ENCODE measurements around the gene TRPV5.

The TRPV5 gene

GRCh38 chr7:142899661-142900060 lies 33.9 kb downstream of the TRPV5 start:
- Histone ChIP-seq H3K9me3 (ENCODE audit: severe bottlenecking) (no peaks in the 10 kb centered on the region), H3K4me3 (ENCODE audit: severe bottlenecking) (no peak overlapping the region), H3K4me1 (ENCODE audit: insufficient read depth, poor library complexity, severe bottlenecking) (no peaks in the 10 kb centered on the region), H3K27ac (ENCODE audit: poor library complexity, severe bottlenecking) (no peak overlapping the region), H3K36me3 (ENCODE audit: low read depth) (no peaks in the 10 kb centered on the region), H3K27me3 (ENCODE audit: insufficient read depth, poor library complexity, severe bottlenecking) (no peaks in the 10 kb centered on the region)
- no peak for ATAC-seq (ENCODE audit: low read depth)
- DNase-seq (ENCODE audit: low spot score): no peak
- TF ChIP-seq CTCF (IDR thresholded peaks at IDR 0.05; ENCODE audit: poor library complexity, severe bottlenecking): no peak

- no peaks in the 10 kb centered on the region for H3K36me3 ChIP-seq (ENCODE audit: low read depth)
- DNase-seq (ENCODE audit: low spot score) (no peak), ATAC-seq (ENCODE audit: low read depth) (peak; percentile 22; the same call in 1 of the 3 replicates)
- H3K27me3 ChIP-seq (ENCODE audit: insufficient read depth, poor library complexity, severe bottlenecking): no peaks in the 10 kb centered on the region
- H3K4me1 ChIP-seq (ENCODE audit: insufficient read depth, poor library complexity, severe bottlenecking): no peaks in the 10 kb centered on the region
- no peak for TF ChIP-seq CTCF (IDR thresholded peaks at IDR 0.05; ENCODE audit: poor library complexity, severe bottlenecking)
- no peaks in the 10 kb centered on the region for H3K9me3 ChIP-seq (ENCODE audit: severe bottlenecking)
- H3K4me3 ChIP-seq (ENCODE audit: severe bottlenecking): no peak overlapping the region
- no peak overlapping the region for H3K27ac ChIP-seq (ENCODE audit: poor library complexity, severe bottlenecking)
These were observed 35.0 kb downstream of the TRPV5 start for GRCh38 chr7:142898377-142899170.

- DNase-seq (ENCODE audit: low spot score) (no peak), ATAC-seq (ENCODE audit: low read depth) (no peak)
- Histone ChIP-seq H3K36me3 (ENCODE audit: low read depth) (no peaks in the 10 kb centered on the region), H3K27ac (ENCODE audit: poor library complexity, severe bottlenecking) (no peak overlapping the region), H3K27me3 (ENCODE audit: insufficient read depth, poor library complexity, severe bottlenecking) (no peaks in the 10 kb centered on the region), H3K4me1 (ENCODE audit: insufficient read depth, poor library complexity, severe bottlenecking) (no peaks in the 10 kb centered on the region), H3K4me3 (ENCODE audit: severe bottlenecking) (no peak overlapping the region), H3K9me3 (ENCODE audit: severe bottlenecking) (no peaks in the 10 kb centered on the region)
- TF ChIP-seq CTCF (IDR thresholded peaks at IDR 0.05; ENCODE audit: poor library complexity, severe bottlenecking): no peak
These were observed 35.9 kb downstream of the TRPV5 start for GRCh38 chr7:142897691-142898090.

GRCh38 chr7:142896741-142897379 lies 36.7 kb downstream of the TRPV5 start:
- no peaks in the 10 kb centered on the region for H3K27me3 ChIP-seq (ENCODE audit: insufficient read depth, poor library complexity, severe bottlenecking)
- no peak overlapping the region for H3K4me3 ChIP-seq (ENCODE audit: severe bottlenecking)
- H3K4me1 ChIP-seq (ENCODE audit: insufficient read depth, poor library complexity, severe bottlenecking): no peaks in the 10 kb centered on the region
- ATAC-seq (ENCODE audit: low read depth): no peak
- no peak for TF ChIP-seq CTCF (IDR thresholded peaks at IDR 0.05; ENCODE audit: poor library complexity, severe bottlenecking)
- H3K9me3 ChIP-seq (ENCODE audit: severe bottlenecking): no peaks in the 10 kb centered on the region
- no peak for DNase-seq (ENCODE audit: low spot score)
- H3K27ac ChIP-seq (ENCODE audit: poor library complexity, severe bottlenecking): no peak overlapping the region
- H3K36me3 ChIP-seq (ENCODE audit: low read depth): no peaks in the 10 kb centered on the region

GRCh38 chr7:142896151-142896550 lies 37.4 kb downstream of the TRPV5 start:
- DNase-seq (ENCODE audit: low spot score) (no peak), ATAC-seq (ENCODE audit: low read depth) (no peak)
- TF ChIP-seq CTCF (IDR thresholded peaks at IDR 0.05; ENCODE audit: poor library complexity, severe bottlenecking): no peak
- Histone ChIP-seq H3K27me3 (ENCODE audit: insufficient read depth, poor library complexity, severe bottlenecking) (no peaks in the 10 kb centered on the region), H3K4me3 (ENCODE audit: severe bottlenecking) (no peak overlapping the region), H3K36me3 (ENCODE audit: low read depth) (no peaks in the 10 kb centered on the region), H3K4me1 (ENCODE audit: insufficient read depth, poor library complexity, severe bottlenecking) (no peaks in the 10 kb centered on the region), H3K27ac (ENCODE audit: poor library complexity, severe bottlenecking) (no peak overlapping the region), H3K9me3 (ENCODE audit: severe bottlenecking) (no peaks in the 10 kb centered on the region)

Data from RWPE2 (cell line).